GM18508 (cell line): ENCODE data around the gene PRTN3.
"Not testable (repeated sequence)": the region's sequence is repeated elsewhere in the genome, so short reads cannot be mapped to it uniquely, and the experiment has no call there.

Source experiments
- ATAC-seq: cut with Tn5 transposase; IDR thresholded peaks from one replicate; pipeline ENCODE4 v1.9.1; 2021; ENCODE audit warnings: moderate number of reproducible peaks; ENCODE audit not compliant: insufficient read depth, unreplicated experiment

PRTN3 gene

GRCh38 chr19:876780-877314 lies 36.0 kb downstream of the PRTN3 start:
- no peak for ATAC-seq

DNA sequence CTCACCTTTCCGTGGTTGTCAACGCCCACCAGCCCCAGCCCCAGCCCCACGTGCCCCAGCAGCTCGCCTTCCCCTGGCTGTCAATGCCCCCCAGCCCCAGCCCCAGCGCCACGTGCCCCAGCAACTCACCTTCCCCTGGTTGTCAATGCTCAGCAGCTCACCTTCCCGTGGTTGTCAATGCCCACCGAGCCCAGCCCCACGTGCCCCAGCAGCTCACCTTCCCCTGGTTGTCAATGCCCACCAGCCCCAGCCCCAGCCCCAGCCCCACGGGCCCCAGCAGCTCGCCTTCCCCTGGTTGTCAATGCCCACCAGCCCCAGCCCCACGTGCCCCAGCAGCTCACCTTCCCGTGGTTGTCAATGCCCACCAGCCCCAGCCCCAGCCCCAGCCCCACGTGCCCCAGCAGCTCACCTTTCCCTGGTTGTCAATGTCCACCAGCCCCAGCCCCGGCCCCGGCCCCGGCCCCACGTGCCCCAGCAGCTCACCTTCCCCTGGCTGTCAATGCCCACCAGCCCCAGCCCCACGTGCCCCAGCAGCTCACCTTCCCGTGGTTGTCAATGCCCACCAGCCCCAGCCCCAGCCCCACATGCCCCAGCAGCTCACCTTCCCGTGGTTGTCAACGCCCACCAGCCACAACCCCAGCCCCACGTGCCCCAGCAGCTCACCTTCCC lies 37.3 kb downstream of the PRTN3 start:
- ATAC-seq: not testable (repeated sequence)

DNA sequence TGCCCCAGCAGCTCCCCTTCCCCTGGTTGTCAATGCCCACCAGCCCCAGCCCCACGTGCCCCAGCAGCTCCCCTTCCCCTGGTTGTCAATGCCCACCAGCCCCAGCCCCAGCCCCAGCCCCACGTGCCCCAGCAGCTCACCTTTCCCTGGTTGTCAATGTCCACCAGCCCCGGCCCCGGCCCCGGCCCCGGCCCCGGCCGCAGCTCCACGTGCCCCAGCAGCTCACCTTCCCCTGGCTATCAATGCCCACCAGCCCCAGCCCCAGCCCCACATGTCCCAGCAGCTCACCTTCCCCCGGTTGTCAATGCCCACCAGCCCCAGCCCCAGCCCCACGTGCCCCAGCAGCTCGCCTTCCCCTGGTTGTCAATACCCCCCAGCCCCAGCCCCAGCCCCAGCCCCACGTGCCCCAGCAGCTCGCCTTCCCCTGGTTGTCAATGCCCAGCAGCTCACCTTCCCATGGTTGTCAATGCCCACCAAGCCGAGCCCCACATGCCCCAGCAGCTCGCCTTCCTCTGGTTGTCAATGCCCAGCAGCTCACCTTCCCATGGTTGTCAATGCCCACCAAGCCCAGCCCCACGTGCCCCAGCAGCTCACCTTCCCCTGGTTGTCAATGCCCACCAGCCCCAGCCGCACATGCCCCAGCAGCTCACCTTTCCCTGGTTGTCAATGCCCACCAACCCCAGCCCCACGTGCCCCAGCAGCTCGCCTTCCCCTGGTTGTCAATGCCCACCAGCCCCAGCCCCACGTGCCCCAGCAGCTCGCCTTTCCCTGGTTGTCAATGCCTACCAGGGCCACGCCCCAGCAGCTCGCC lies 38.2 kb downstream of the PRTN3 start:
- not testable (repeated sequence) for ATAC-seq

DNA sequence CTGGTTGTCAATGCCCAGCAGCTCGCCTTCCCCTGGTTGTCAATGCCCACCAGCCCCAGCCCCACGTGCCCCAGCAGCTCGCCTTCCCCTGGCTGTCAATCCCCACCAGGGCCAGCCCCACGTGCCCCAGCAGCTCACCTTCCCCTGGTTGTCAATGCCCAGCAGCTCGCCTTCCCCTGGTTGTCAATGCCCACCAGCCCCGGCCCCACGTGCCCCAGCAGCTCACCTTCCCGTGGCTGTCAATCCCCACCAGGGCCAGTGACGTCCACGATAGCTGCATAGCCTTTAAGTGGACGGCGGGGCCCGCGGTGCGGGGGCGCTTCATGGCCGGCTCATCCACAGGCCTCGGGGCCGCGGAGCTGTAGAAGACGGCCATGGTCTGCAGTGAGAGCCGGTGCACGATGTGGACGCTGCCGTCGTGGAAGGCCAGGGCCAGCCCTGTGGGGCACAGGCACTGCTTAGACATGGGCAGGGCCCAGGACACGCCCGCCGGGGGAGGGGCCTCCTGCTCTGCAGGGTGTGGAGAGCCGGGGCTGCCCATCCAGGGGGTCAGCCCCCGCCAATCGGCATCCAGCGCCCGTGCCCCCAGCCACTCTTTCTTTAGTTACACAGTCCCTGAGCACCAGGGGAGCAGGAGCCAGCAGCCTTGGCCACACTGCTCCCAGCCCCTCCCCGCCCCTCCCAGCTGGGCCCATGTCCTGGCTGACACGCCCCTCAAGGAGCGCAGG lies 39.1 kb downstream of the PRTN3 start:
- ATAC-seq: no peak

GRCh38 chr19:881385-882071 lies 40.7 kb downstream of the PRTN3 start:
- ATAC-seq: no peak

DNA sequence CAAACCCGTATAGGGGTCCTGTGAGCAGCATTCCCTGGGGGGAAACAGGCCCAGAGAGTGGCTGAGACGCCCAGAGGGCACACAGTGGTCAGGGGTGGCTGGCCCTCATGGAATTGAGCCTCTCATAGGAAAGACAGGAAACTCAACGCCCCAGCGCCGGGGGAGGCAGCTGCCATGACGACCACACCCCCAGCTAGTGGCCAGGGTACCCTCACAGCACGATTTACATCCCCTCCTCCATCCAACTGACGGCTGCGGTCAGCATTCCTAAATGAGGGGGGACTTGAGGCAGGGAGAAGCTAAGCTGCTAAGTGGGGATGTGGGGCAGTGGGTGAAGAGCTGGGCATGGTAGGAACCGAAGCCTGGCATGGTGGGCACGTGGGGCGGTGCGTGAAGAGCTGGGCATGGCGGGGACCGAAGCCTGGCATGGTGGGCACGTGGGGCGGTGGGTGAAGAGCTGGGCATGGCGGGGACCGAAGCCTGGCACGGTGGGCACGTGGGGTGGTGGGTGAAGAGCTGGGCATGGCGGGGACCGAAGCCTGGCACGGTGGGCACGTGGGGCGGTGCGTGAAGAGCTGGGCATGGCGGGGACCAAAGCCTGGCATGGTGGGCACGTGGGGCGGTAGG lies 42.2 kb downstream of the PRTN3 start:
- no peak for ATAC-seq

DNA sequence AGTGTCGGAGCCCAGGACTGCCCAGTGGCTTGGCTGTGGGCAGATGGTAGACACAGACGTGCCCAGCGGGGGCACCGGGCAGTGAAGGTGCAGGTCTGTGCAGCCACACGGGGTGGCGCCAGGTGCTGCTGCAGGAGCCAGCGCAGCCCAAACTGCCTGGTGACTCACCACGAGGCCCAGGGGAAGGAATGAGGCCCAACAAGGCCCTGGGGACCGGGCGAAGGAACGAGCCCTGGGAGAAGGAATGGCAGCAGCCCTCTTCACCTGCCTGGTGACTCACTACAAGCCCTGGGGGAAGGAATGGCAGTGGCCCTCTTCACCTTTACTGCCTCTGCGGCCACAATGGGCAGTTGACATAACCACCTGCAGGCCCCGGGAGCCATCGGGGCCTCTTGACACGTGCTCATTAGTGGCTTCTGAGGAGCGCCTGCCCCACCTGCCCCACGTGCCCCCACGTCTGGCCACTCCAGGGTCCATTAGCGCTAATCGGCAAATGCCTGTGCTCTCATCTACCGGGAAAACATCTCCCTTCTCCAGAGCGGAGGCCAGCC lies 42.9 kb downstream of the PRTN3 start:
- ATAC-seq: no peak

- no peak for ATAC-seq
Measured at GRCh38 chr19:884420-885211, 43.8 kb downstream of the PRTN3 start.

GRCh38 chr19:885536-886224 lies 44.9 kb downstream of the PRTN3 start:
- ATAC-seq: no peak

GRCh38 chr19:887072-887471 lies 46.3 kb downstream of the PRTN3 start:
- ATAC-seq: no peak

- no peak for ATAC-seq
Measured at GRCh38 chr19:887599-887998, 46.8 kb downstream of the PRTN3 start.

DNA sequence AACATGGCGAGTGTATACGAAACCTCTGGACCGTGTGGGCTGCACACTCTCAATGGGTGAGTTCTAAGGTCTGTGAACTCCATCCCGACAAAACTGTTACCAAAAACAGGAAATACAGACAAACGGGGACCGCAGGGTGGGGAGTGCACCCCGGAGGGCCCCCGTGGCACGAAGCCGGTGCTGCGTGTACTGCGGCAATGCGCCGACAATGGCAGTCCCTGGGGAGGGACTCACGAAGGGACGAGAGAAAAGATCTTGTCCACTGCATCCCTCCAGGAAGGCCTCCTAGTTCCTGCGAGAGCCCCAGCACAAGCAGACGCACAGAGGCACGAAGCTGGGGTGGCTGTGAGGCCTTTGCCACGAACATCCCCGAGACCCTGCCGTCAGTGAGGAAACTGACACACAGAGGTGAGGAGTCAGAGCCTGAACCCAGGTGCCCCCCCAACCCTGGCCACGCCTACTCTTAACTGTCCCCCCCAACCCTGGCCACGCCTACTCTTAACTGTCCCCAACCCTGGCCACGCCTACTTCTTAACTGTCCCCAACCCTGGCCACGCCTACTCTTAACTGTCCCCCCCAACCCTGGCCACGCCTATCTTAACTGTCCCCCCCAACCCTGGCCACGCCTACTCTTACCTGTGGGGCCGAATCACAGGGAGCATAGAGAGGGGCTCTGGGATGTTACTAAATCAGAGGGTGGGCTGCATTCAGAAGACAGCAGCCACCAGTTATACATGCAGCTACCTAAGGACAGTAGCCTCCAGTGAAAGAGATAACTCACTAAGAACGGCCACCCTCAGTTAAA lies 48.0 kb downstream of the PRTN3 start:
- ATAC-seq: no peak

- ATAC-seq: no peak
Measured at GRCh38 chr19:889662-890295, 49.0 kb downstream of the PRTN3 start.

DNA sequence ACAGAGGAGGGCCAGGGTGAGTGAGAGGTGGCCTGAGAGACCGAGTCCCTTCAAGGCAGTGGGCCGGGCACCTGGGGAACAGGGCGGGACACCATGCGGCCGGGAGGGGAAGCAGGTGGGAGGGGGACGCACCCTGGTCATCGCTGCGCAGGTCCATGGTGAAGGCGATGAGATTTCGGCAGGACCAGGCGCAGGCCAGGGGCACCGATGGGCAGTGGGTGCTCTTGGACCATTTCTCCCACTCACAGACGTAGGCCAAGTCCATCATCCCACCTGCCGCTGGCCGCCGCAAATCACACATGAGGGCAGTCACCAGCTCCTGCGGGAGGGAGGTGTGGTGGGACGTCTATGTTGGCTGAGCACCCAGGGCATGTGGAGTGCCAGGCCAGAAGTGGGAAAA lies 50.0 kb downstream of the PRTN3 start:
- no peak for ATAC-seq

DNA sequence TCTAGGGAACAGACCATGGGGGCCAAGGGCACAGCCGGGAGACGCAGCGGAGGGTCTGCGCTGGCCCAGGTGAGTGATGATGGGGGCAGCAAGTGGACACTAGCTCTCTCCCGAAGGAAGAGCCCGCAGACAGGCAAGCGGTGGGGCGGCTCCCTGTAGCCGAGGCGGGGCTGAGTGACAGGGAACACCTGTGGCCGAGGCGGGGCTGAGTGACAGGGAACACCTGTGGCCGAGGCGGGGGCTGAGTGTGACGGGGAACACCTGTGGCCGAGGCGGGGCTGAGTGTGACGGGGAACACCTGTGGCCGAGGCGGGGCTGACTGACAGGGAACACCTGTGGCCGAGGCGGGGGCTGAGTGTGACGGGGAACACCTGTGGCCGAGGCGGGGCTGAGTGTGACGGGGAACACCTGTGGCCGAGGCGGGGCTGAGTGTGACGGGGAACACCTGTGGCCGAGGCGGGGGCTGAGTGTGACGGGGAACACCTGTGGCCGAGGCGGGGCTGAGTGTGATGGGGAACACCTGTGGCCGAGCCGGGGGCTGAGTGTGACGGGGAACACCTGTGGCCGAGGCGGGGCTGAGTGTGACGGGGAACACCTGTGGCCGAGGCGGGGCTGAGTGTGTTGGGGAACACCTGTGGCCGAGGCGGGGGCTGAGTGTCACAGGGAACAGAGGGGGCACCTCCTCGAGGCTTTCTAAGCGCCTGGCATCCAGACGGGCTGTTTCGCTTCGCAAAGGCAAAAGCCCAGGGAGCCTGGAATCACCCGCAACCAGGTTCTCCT lies 50.8 kb downstream of the PRTN3 start:
- not testable (repeated sequence) for ATAC-seq

DNA sequence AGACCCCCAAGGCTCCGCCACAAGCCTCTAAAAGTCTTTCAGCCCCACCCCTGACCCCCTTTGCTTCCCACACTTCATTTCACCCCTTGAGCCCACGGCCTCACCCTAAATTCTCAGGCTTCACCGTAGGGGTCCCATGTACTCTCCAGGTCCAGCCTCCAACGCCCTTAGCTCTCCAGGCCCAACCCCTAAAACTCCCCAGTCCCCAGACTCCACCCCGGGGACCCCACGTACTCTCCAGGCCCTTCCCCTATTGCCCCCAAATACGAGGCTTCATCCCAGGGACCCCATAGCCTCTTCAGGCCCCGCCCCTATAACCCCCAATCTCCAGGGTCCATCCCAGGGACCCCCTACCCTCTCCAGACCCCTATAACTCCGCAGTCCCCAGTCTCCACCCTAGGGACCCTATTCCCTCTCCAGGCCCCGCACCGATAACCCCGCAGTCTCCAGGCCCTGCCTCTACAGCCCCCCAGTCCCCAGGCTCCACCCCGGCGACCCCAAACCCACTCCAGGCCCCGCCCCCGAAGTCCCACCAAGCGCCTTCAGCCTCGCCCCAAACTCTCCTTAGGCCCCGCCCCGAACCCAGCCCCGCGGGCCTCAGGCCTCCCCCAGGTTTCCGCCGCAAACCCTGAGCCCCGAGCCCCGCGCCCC lies 51.6 kb downstream of the PRTN3 start:
- ATAC-seq: no peak
